Neural cell (in vitro differentiated cells): ENCODE results near the gene HS6ST1. TPM values are rescaled to one million over a fixed set of nuclear protein-coding genes. Genes with fewer than 3 reads are reported as not detected.

Source experiments
- H2AFZ ChIP-seq: fragments of 200-600, 300-800 bp; sonication (generic), shearing (Covaris generic); 2 replicates; pipeline ENCODE4 v1.6.0; 2014; ENCODE audit warnings: low read depth, mild to moderate bottlenecking, antibody characterized with exemption, low read length, moderate library complexity
- H3F3A ChIP-seq: fragments of 200-600 bp; shearing (Covaris generic); 2 replicates; pipeline ENCODE4 v1.6.1; 2016; ENCODE audit warnings: mild to moderate bottlenecking, moderate library complexity, mixed read lengths, antibody characterized with exemption, low read length; ENCODE audit not compliant: insufficient read depth, poor library complexity, severe bottlenecking
- H3K27ac ChIP-seq: fragments of 200-600, 300-800 bp; sonication (generic), shearing (Covaris generic); 2 replicates; pipeline ENCODE4 v1.5.1; 2014; ENCODE audit warnings: mild to moderate bottlenecking, low read length, moderate library complexity
- H3K27me3 ChIP-seq: fragments of 300-800, 200-600 bp; sonication (generic), shearing (Covaris generic); 2 replicates; pipeline ENCODE4 v1.6.0; 2014; ENCODE audit warnings: mild to moderate bottlenecking, low read depth, low read length, moderate library complexity; ENCODE audit not compliant: insufficient read depth
- H3K36me3 ChIP-seq: fragments of 300-800, 200-600 bp; sonication (generic), shearing (Covaris generic); 2 replicates; pipeline ENCODE4 v1.5.1; 2014; ENCODE audit warnings: mild to moderate bottlenecking, antibody characterized with exemption, low read length, moderate library complexity; ENCODE audit not compliant: insufficient read depth
- H3K4me2 ChIP-seq: fragments of 300-800, 200-600 bp; sonication (generic), shearing (Covaris generic); 2 replicates; pipeline ENCODE4 v1.6.0; 2014; ENCODE audit warnings: mild to moderate bottlenecking, low read length
- H3K4me3 ChIP-seq: fragments of 300-800, 200-600 bp; sonication (generic), shearing (Covaris generic); 2 replicates; pipeline ENCODE4 v1.5.1; 2014; ENCODE audit warnings: mild to moderate bottlenecking, low read length, moderate library complexity
- H3K79me2 ChIP-seq: fragments of 200-600 bp; shearing (Covaris generic); replicated peaks from 2 replicates; pipeline ENCODE4 v1.6.0; 2014; ENCODE audit warnings: mild to moderate bottlenecking, low read length, moderate library complexity; ENCODE audit not compliant: insufficient read depth
- H3K9ac ChIP-seq: fragments of 300-800, 200-600 bp; sonication (generic), shearing (Covaris generic); 2 replicates; pipeline ENCODE4 v1.6.1; 2016; ENCODE audit warnings: mild to moderate bottlenecking, low read length, mixed read lengths
- H3K9me2 ChIP-seq: fragments of 200-600 bp; shearing (Covaris generic); 2 replicates; pipeline ENCODE4 v1.6.1; 2016; ENCODE audit warnings: mild to moderate bottlenecking, low read length, mixed read lengths; ENCODE audit not compliant: insufficient read depth
- H3K9me3 ChIP-seq: fragments of 200-600, 300-800 bp; sonication (generic), shearing (Covaris generic); 2 replicates; pipeline ENCODE4 v1.6.1; 2016; ENCODE audit warnings: mild to moderate bottlenecking, mixed run types, low read length, moderate library complexity, mixed read lengths
- H4K20me1 ChIP-seq: fragments of 200-600 bp; shearing (Covaris generic); 2 replicates; pipeline ENCODE4 v1.6.1; 2016; ENCODE audit warnings: mild to moderate bottlenecking, mixed run types; ENCODE audit not compliant: insufficient read depth
- EP300 ChIP-seq: fragments of 450-650 bp; conservative IDR thresholded peaks from 2 replicates; pipeline ENCODE4 v1.6.1; 2014; ENCODE audit warnings: antibody characterized with exemption, mild to moderate bottlenecking, moderate library complexity; ENCODE audit not compliant: poor library complexity, severe bottlenecking
- EZH2 ChIP-seq: fragments of 200-600, 300-800 bp; shearing (Covaris generic), sonication (generic); IDR thresholded peaks from 2 replicates; pipeline ENCODE4 v1.6.1; 2014; ENCODE audit warnings: antibody characterized with exemption, low read length, borderline replicate concordance, mild to moderate bottlenecking; ENCODE audit not compliant: insufficient read depth, poor library complexity, severe bottlenecking
- MXI1 ChIP-seq: fragments of 450-650 bp; conservative IDR thresholded peaks from 2 replicates; pipeline ENCODE4 v1.6.1; 2014; ENCODE audit warnings: antibody characterized with exemption, mild to moderate bottlenecking; ENCODE audit not compliant: poor library complexity, severe bottlenecking
- POLR2AphosphoS5 ChIP-seq: IDR thresholded peaks from 2 replicates; pipeline ENCODE4 v1.6.1; 2012
- RAD21 ChIP-seq: fragments of 450-650 bp; conservative IDR thresholded peaks from 2 replicates; pipeline ENCODE4 v1.6.1; 2014; ENCODE audit warnings: antibody characterized with exemption, mild to moderate bottlenecking, moderate library complexity
- REST ChIP-seq: IDR thresholded peaks from 2 replicates; pipeline ENCODE4 v1.6.1; 2012; ENCODE audit warnings: borderline replicate concordance
- SMC3 ChIP-seq: fragments of 450-650 bp; conservative IDR thresholded peaks from 2 replicates; pipeline ENCODE4 v1.6.1; 2014; ENCODE audit warnings: antibody characterized with exemption, mild to moderate bottlenecking, moderate library complexity; ENCODE audit not compliant: poor library complexity
- TAF1 ChIP-seq: IDR thresholded peaks from 2 replicates; pipeline ENCODE4 v1.6.1; 2012; ENCODE audit warnings: low read depth
- polyA plus RNA-seq: library from polyadenylated mRNA; depleted of rRNA; stranded (reverse); fragments of >200 nt; gene quantifications from 2 replicates; pipeline ENCODE4 v1.2.3, GENCODE V29; 2014
- TF ChIP-seq, protein P1 (sequence below): fragments of 450-650 bp; IDR thresholded peaks from 2 replicates; pipeline ENCODE4 v1.5.1; 2014; ENCODE audit warnings: antibody characterized with exemption, mild to moderate bottlenecking, moderate library complexity; ENCODE audit not compliant: poor library complexity, severe bottlenecking

The HS6ST1 gene
- polyA plus RNA-seq, 1 donor from 2014 or later = 44.1 TPM

DNA sequence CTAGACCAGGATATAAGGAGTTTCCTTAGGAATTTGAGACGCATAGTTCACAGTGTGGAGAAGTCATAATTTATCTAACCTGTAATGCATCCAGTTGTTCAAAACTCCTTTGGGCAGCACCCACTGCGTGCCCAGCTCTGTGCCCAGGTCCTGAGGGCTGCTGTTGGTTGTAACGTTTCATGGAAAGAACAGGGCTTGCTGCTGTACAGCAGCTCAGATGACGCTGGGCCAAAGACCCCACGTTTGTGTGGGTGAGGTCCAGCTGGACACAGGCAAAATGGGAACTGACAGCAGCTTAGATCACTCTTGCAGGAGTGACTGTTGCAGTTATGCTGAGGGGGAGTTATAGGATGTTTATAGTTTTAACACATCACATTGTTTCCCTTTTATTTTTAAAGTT is 30.0 kb upstream of the HS6ST1 start:
- no peaks in the 10 kb centered on the region for H3K9me2 ChIP-seq
- H3K79me2 ChIP-seq = no peaks in the 10 kb centered on the region
- H3K9ac ChIP-seq = no peak overlapping the region
- no peak overlapping the region for H3K4me3 ChIP-seq
- no peaks in the 10 kb centered on the region for H3K27me3 ChIP-seq
- TF ChIP-seq TAF1 = no peak
- no peak for TF ChIP-seq REST
- no peak for TF ChIP-seq POLR2AphosphoS5
- no peak for TF ChIP-seq EP300
- TF ChIP-seq, protein P1, sequence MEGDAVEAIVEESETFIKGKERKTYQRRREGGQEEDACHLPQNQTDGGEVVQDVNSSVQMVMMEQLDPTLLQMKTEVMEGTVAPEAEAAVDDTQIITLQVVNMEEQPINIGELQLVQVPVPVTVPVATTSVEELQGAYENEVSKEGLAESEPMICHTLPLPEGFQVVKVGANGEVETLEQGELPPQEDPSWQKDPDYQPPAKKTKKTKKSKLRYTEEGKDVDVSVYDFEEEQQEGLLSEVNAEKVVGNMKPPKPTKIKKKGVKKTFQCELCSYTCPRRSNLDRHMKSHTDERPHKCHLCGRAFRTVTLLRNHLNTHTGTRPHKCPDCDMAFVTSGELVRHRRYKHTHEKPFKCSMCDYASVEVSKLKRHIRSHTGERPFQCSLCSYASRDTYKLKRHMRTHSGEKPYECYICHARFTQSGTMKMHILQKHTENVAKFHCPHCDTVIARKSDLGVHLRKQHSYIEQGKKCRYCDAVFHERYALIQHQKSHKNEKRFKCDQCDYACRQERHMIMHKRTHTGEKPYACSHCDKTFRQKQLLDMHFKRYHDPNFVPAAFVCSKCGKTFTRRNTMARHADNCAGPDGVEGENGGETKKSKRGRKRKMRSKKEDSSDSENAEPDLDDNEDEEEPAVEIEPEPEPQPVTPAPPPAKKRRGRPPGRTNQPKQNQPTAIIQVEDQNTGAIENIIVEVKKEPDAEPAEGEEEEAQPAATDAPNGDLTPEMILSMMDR = no peak
- TF ChIP-seq EZH2 = no peak
- no peak for TF ChIP-seq SMC3
- TF ChIP-seq MXI1 = no peak
- TF ChIP-seq RAD21 = no peak
- no peak overlapping the region for H3K4me2 ChIP-seq
- no peak overlapping the region for H2AFZ ChIP-seq
- no peaks in the 10 kb centered on the region for H3K36me3 ChIP-seq
- H3K27ac ChIP-seq = no peak overlapping the region
- no peaks in the 10 kb centered on the region for H4K20me1 ChIP-seq
- no peaks in the 10 kb centered on the region for H3F3A ChIP-seq
- H3K9me3 ChIP-seq = peaks cover 22% of the 10 kb centered on the region

GRCh38 chr2:128347701-128348539 is 29.3 kb upstream of the HS6ST1 start:
- H3K9ac ChIP-seq = no peak overlapping the region
- H2AFZ ChIP-seq = no peak overlapping the region
- no peaks in the 10 kb centered on the region for H3K79me2 ChIP-seq
- TF ChIP-seq TAF1 = no peak
- TF ChIP-seq REST = no peak
- no peak for TF ChIP-seq EZH2
- TF ChIP-seq MXI1 = no peak
- TF ChIP-seq RAD21 = no peak
- no peak for TF ChIP-seq POLR2AphosphoS5
- TF ChIP-seq EP300 = no peak
- TF ChIP-seq SMC3 = no peak
- TF ChIP-seq, protein P1 = no peak
- H3K27me3 ChIP-seq = no peaks in the 10 kb centered on the region
- H3F3A ChIP-seq = no peaks in the 10 kb centered on the region
- no peak overlapping the region for H3K27ac ChIP-seq
- no peak overlapping the region for H3K4me3 ChIP-seq
- H3K9me2 ChIP-seq = no peaks in the 10 kb centered on the region
- no peak overlapping the region for H3K4me2 ChIP-seq
- no peaks in the 10 kb centered on the region for H3K36me3 ChIP-seq
- H3K9me3 ChIP-seq = peaks cover 22% of the 10 kb centered on the region
- no peaks in the 10 kb centered on the region for H4K20me1 ChIP-seq
